HL-60 (cell line): ENCODE data around the gene RPL26.

ENCODE experiments used
- CTCF ChIP-seq: IDR thresholded peaks from one replicate; pipeline ENCODE4 v1.5.1; 2011; ENCODE audit warnings: low read length, control low read depth, inconsistent platforms; ENCODE audit not compliant: insufficient read depth
- GABPA ChIP-seq: IDR thresholded peaks from 2 replicates; pipeline ENCODE4 v1.6.1; 2012; ENCODE audit warnings: low read depth
- REST ChIP-seq: IDR thresholded peaks from 2 replicates; pipeline ENCODE4 v1.6.1; 2012; ENCODE audit warnings: low read depth; ENCODE audit not compliant: insufficient replicate concordance

GRCh38 chr17:8333281-8333680, 49.7 kb downstream of the RPL26 start:
- TF ChIP-seq CTCF (no peak), GABPA (no peak), REST (no peak)
